Stomach (tissue), 4 donors: ENCODE results near the gene PITPNC1.

ENCODE experiments used
- CTCF ChIP-seq, 7 experiments: fragments of 450-650 bp in 4 of 7; fragments of 200-600 bp in 3 of 7; sonication (generic) in 3 of 7; IDR thresholded peaks; one replicate each; pipeline ENCODE4 v1.5.1; 2016 to 2019; ENCODE audit warnings: antibody characterized with exemption in 7 of 7, control low read depth in 2 of 7, mild to moderate bottlenecking in 1 of 7
- POLR2A ChIP-seq, 4 donors: fragments of 450-650 bp; IDR thresholded peaks; one replicate each; pipeline ENCODE4 v1.6.1; 2016; ENCODE audit warnings: antibody characterized with exemption in 4 of 4, control low read depth in 2 of 4, mild to moderate bottlenecking in 1 of 4, moderate library complexity in 1 of 4
- POLR2AphosphoS5 ChIP-seq, 3 donors: sonication (generic); formaldehyde crosslinking; IDR thresholded peaks; one replicate each; pipeline ENCODE4 v1.6.1; 2016; ENCODE audit warnings: antibody characterized with exemption in 3 of 3

- TF ChIP-seq CTCF (IDR thresholded peaks at IDR 0.05) (no peak), POLR2AphosphoS5 (IDR thresholded peaks at IDR 0.05) (no peak), POLR2A (IDR thresholded peaks at IDR 0.05) (no peak)
Measured at GRCh38 chr17:67422897-67423296, 45.8 kb downstream of the PITPNC1 start.
